HG03469 (cell line): ENCODE results near the gene OCEL1.
"Not testable (repeated sequence)": the region's sequence is repeated elsewhere in the genome, so short reads cannot be mapped to it uniquely, and the experiment has no call there.

ENCODE experiments used
- ATAC-seq: cut with Tn5 transposase; IDR thresholded peaks from one replicate; pipeline ENCODE4 v1.9.1; 2021; ENCODE audit warnings: mild to moderate bottlenecking, moderate library complexity, moderate number of reproducible peaks; ENCODE audit not compliant: unreplicated experiment

OCEL1 gene

GRCh38 chr19:17260842-17261325, 34.9 kb downstream of the OCEL1 start:
- peak; percentile 65 for ATAC-seq

- no peak for ATAC-seq
Observed at GRCh38 chr19:17262557-17262956, 36.5 kb downstream of the OCEL1 start.

- no peak for ATAC-seq
Observed at GRCh38 chr19:17263712-17264640, 38.0 kb downstream of the OCEL1 start.

- ATAC-seq, result no peak
Observed at GRCh38 chr19:17264641-17264979, 38.6 kb downstream of the OCEL1 start, which contains the start of gene USHBP1. TSS of gene USHBP1 (minus strand) at chr19:17264745. CDS start at chr19:17264299, 446 bp downstream.

GRCh38 chr19:17266026-17266425, 40.0 kb downstream of the OCEL1 start:
- no peak for ATAC-seq

GRCh38 chr19:17266589-17266974, 40.6 kb downstream of the OCEL1 start:
- ATAC-seq, result peak; percentile 17

GRCh38 chr19:17266975-17267788, 41.2 kb downstream of the OCEL1 start, which contains the start of gene BABAM1:
TSS of gene BABAM1 (plus strand) at chr19:17267443. CDS start at chr19:17268807, 1,364 bp downstream.
- peak; percentile 82 for ATAC-seq

GRCh38 chr19:17268754-17269153, 42.7 kb downstream of the OCEL1 start:
- ATAC-seq, result no peak

GRCh38 chr19:17274892-17275291, 48.9 kb downstream of the OCEL1 start:
- ATAC-seq, result not testable (repeated sequence)

GRCh38 chr19:17275441-17276175, 49.6 kb downstream of the OCEL1 start:
- ATAC-seq, result no peak
